ENCODE measurements around the gene SLC12A3.
"Not testable (repeated sequence)": the region's sequence is repeated elsewhere in the genome, so short reads cannot be mapped to it uniquely, and the experiment has no call there.

The SLC12A3 gene

GRCh38 chr16:56868175-56868574 is 3.2 kb downstream of the SLC12A3 start:
- no peak overlapping the region for H3K4me3 ChIP-seq (ENCODE audit: low read depth, low read length)
- TF ChIP-seq, protein P1, sequence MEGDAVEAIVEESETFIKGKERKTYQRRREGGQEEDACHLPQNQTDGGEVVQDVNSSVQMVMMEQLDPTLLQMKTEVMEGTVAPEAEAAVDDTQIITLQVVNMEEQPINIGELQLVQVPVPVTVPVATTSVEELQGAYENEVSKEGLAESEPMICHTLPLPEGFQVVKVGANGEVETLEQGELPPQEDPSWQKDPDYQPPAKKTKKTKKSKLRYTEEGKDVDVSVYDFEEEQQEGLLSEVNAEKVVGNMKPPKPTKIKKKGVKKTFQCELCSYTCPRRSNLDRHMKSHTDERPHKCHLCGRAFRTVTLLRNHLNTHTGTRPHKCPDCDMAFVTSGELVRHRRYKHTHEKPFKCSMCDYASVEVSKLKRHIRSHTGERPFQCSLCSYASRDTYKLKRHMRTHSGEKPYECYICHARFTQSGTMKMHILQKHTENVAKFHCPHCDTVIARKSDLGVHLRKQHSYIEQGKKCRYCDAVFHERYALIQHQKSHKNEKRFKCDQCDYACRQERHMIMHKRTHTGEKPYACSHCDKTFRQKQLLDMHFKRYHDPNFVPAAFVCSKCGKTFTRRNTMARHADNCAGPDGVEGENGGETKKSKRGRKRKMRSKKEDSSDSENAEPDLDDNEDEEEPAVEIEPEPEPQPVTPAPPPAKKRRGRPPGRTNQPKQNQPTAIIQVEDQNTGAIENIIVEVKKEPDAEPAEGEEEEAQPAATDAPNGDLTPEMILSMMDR (IDR thresholded peaks at IDR 0.05; ENCODE audit: borderline replicate concordance, insufficient read depth, low read depth, low read length), result no peak

- not testable (repeated sequence) for H3K4me3 ChIP-seq (ENCODE audit: low read depth, low read length)
Measured at GRCh38 chr16:56868766-56869165, 3.8 kb downstream of the SLC12A3 start.

DNA sequence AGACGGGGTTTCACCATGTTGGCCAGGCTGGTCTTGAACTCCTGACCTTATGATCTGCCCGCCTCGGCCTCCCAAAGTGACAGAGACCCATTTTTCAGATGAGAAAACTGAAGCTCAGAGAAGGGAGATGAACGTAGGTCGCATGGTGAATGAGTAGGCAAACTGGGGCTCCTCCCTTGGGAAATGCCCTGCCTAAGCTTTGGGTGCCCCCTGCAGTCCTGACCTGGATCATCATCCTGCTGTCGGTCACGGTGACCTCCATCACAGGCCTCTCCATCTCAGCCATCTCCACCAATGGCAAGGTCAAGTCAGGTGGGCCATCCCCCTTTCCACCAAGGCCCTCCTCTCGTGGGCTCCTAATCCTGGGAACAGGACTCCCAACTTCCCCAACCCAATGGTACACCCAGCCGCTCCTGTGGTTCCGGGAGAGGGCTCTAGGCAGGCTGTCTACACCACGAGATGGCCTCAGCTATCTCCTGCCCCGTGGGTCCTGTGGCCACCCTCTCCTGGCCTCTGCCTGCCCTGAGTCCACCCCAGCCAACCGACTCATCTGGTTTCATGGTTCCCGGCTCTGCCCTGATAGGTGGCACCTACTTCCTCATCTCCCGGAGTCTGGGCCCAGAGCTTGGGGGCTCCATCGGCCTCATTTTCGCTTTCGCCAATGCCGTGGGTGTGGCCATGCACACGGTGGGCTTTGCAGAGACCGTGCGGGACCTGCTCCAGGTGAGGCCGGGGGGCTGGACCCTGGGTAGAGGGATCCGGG is 4.7 kb downstream of the SLC12A3 start:
- TF ChIP-seq, protein P1 (IDR thresholded peaks at IDR 0.05; ENCODE audit: borderline replicate concordance, insufficient read depth, low read depth, low read length), result peak; percentile 64
- H3K4me3 ChIP-seq (ENCODE audit: low read depth, low read length), result no peak overlapping the region

DNA sequence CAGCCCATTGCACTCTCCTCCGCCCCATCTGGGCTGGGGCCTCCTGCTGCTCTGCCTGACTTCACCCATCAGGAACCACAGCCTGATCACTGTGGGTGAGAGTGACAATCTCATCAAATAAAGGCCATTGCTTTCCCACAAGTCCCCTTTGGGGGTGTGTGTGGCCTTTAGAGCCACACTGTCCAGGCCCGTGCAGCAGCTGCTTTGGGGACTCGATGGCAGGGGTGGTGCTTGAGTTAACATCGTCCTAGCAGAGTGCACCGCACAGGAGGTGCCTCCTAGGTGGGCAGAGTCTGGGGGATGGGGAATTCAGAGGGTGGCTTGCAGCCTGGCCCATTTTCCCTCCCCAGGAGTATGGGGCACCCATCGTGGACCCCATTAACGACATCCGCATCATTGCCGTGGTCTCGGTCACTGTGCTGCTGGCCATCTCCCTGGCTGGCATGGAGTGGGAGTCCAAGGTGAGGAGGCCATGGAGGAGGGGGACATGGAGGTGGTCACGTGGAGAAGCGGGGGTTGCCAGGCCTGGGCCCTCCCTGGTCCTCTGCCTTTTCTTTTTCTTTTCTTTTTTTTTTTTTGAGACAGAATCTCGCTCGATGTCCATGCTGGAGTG is 5.4 kb downstream of the SLC12A3 start:
- TF ChIP-seq, protein P1 (IDR thresholded peaks at IDR 0.05; ENCODE audit: borderline replicate concordance, insufficient read depth, low read depth, low read length), result no peak

DNA sequence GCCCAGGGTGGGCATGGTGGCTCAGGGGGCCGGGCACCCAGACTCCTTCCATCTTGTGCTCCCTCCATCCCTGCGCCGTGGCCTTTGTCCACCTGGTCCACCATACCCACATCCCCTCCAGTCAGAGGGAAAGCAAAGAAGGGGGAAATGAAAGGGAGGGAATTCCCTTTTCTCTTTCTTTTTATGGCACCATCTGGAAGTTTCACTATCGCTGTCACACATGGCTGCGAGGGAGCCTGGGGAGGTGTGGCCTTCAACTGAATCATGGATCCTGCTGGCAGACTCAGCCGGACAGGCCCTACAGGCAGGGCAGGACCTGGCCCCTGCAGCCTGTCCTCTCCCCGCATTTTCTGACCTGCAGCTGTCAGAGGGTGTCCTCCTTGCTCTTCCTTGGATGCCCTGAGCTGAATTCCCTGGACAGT is 6.2 kb downstream of the SLC12A3 start:
- TF ChIP-seq, protein P1 (IDR thresholded peaks at IDR 0.05; ENCODE audit: borderline replicate concordance, insufficient read depth, low read depth, low read length), result no peak
- H3K4me3 ChIP-seq (ENCODE audit: low read depth, low read length), result no peak overlapping the region

More for the DNA sequence above, 5.4 kb downstream of the SLC12A3 start:
- H3K4me3 ChIP-seq (ENCODE audit: low read depth, low read length), result no peak overlapping the region

- no peak overlapping the region for H3K4me3 ChIP-seq (ENCODE audit: low read depth, low read length)
- TF ChIP-seq, protein P1 (IDR thresholded peaks at IDR 0.05; ENCODE audit: borderline replicate concordance, insufficient read depth, low read depth, low read length), result no peak
Measured at GRCh38 chr16:56872863-56873391, 7.9 kb downstream of the SLC12A3 start.

GRCh38 chr16:56874800-56875199 is 9.8 kb downstream of the SLC12A3 start:
- TF ChIP-seq, protein P1 (IDR thresholded peaks at IDR 0.05; ENCODE audit: borderline replicate concordance, insufficient read depth, low read depth, low read length), result no peak
- H3K4me3 ChIP-seq (ENCODE audit: low read depth, low read length), result no peak overlapping the region
